ENCODE data around the gene TBXA2R. TPM values are rescaled to one million over a fixed set of nuclear protein-coding genes. Genes with fewer than 3 reads are reported as not detected.

Gene TBXA2R
- total RNA-seq, 1 donor from 2014 or later: 0.39 TPM

GRCh38 chr19:3620145-3620816 lies 13.6 kb upstream of the TBXA2R start:
- FAIRE-seq: no peak
- H3K9me3 Mint-ChIP-seq (ENCODE audit: unreplicated experiment): no peaks in the 10 kb centered on the region
- peaks cover 6% of the 10 kb centered on the region for H3K36me3 Mint-ChIP-seq (ENCODE audit: low read depth, unreplicated experiment)

GRCh38 chr19:3619631-3620012 lies 12.9 kb upstream of the TBXA2R start:
- no peaks in the 10 kb centered on the region for H3K9me3 ChIP-seq (ENCODE audit: insufficient read depth, low read depth, low read length)
- Mint-ChIP-seq H3K4me1 (ENCODE audit: low read depth, unreplicated experiment) (peaks cover 2% of the 10 kb centered on the region), H3K27me3 (ENCODE audit: low read depth, unreplicated experiment) (no peaks in the 10 kb centered on the region), H3K36me3 (ENCODE audit: low read depth, unreplicated experiment) (peaks cover 6% of the 10 kb centered on the region), H3K27ac (ENCODE audit: unreplicated experiment) (no peak overlapping the region), H3K9me3 (ENCODE audit: unreplicated experiment) (no peaks in the 10 kb centered on the region), H3K4me3 (ENCODE audit: unreplicated experiment) (no peak overlapping the region)
- H4K20me1 ChIP-seq (ENCODE audit: insufficient read depth, low read length): peaks cover 13% of the 10 kb centered on the region
- no peak overlapping the region for H3K27ac ChIP-seq (ENCODE audit: low read depth, low read length)
- FAIRE-seq (no peak), DNase-seq (ENCODE audit: low read depth) (no peak)
- H3K4me3 ChIP-seq (ENCODE audit: insufficient read depth, low read depth, low read length): no peak overlapping the region
- no peaks in the 10 kb centered on the region for H3K36me3 ChIP-seq (ENCODE audit: insufficient read depth, low read length)
- no peak overlapping the region for H3K4me2 ChIP-seq (ENCODE audit: low read length)
- no peaks in the 10 kb centered on the region for H3K4me1 ChIP-seq (ENCODE audit: insufficient read depth, low read length)
- no peak overlapping the region for H2AFZ ChIP-seq (ENCODE audit: low read depth, low read length)
- H3K79me2 ChIP-seq (ENCODE audit: insufficient read depth, low read length): peaks cover 18% of the 10 kb centered on the region
- TF ChIP-seq EZH2 (IDR thresholded peaks at IDR 0.05; ENCODE audit: insufficient read depth, low read length) (no peak), CTCF (IDR thresholded peaks at IDR 0.05; ENCODE audit: insufficient read depth, low read depth, low read length) (no peak)
- no peaks in the 10 kb centered on the region for H3K27me3 ChIP-seq (ENCODE audit: insufficient read depth, low read length)
- H3K9ac ChIP-seq (ENCODE audit: low read length): no peak overlapping the region

More at GRCh38 chr19:3620145-3620816, 13.6 kb upstream of the TBXA2R start:
- Mint-ChIP-seq H3K4me3 (ENCODE audit: unreplicated experiment) (no peak overlapping the region), H3K27me3 (ENCODE audit: low read depth, unreplicated experiment) (no peaks in the 10 kb centered on the region), H3K27ac (ENCODE audit: unreplicated experiment) (no peak overlapping the region), H3K4me1 (ENCODE audit: low read depth, unreplicated experiment) (peaks cover 2% of the 10 kb centered on the region)
- Histone ChIP-seq H3K4me1 (ENCODE audit: insufficient read depth, low read length) (peaks cover 3% of the 10 kb centered on the region), H3K36me3 (ENCODE audit: insufficient read depth, low read length) (no peaks in the 10 kb centered on the region), H3K4me2 (ENCODE audit: low read length) (no peak overlapping the region), H3K4me3 (ENCODE audit: insufficient read depth, low read depth, low read length) (no peak overlapping the region), H4K20me1 (ENCODE audit: insufficient read depth, low read length) (peaks cover 20% of the 10 kb centered on the region), H3K27me3 (ENCODE audit: insufficient read depth, low read length) (no peaks in the 10 kb centered on the region), H2AFZ (ENCODE audit: low read depth, low read length) (no peak overlapping the region), H3K79me2 (ENCODE audit: insufficient read depth, low read length) (peaks cover 24% of the 10 kb centered on the region), H3K27ac (ENCODE audit: low read depth, low read length) (no peak overlapping the region), H3K9ac (ENCODE audit: low read length) (no peak overlapping the region), H3K9me3 (ENCODE audit: insufficient read depth, low read depth, low read length) (no peaks in the 10 kb centered on the region)
- no peak for TF ChIP-seq EZH2 (IDR thresholded peaks at IDR 0.05; ENCODE audit: insufficient read depth, low read length)
- no peak for TF ChIP-seq CTCF (IDR thresholded peaks at IDR 0.05; ENCODE audit: insufficient read depth, low read depth, low read length)
- no peak for DNase-seq (ENCODE audit: low read depth)

Data from astrocyte (in vitro differentiated cells and primary cell).